HAP-1 (cell line): ENCODE results near the gene MMP15.

Source experiments
- DNase-seq, 2 experiments: peaks; one replicate each; pipeline ENCODE4 v3.0.0-alpha.2; 2016 to 2020; ENCODE audit warnings: low spot score in 2 of 2
- H3K27me3 ChIP-seq: fragments of 250-450 bp; sonication (Bioruptor Pico); 2 replicates; pipeline ENCODE4 v1.5.1; 2020; ENCODE audit warnings: low read depth, mild to moderate bottlenecking, moderate library complexity
- H3K36me3 ChIP-seq: fragments of 250-450 bp; sonication (Bioruptor Pico); replicated peaks from 2 replicates; pipeline ENCODE4 v1.5.1; 2020; ENCODE audit warnings: mild to moderate bottlenecking
- H3K4me1 ChIP-seq: fragments of 250-450 bp; sonication (Bioruptor Pico); 2 replicates; pipeline ENCODE4 v1.5.1; 2020; ENCODE audit warnings: mild to moderate bottlenecking
- H3K4me3 ChIP-seq: fragments of 250-450 bp; sonication (Bioruptor Pico); 2 replicates; pipeline ENCODE4 v1.5.1; 2020; ENCODE audit warnings: mild to moderate bottlenecking, moderate library complexity
- H3K9me3 ChIP-seq: fragments of 250-450 bp; sonication (Bioruptor Pico); 2 replicates; pipeline ENCODE4 v1.5.1; 2020; ENCODE audit warnings: mild to moderate bottlenecking, moderate library complexity
- in situ Hi-C: fragments of 300-500 bp; cut with MboI; formaldehyde crosslinking; loops from 3 replicates; pipeline ENCODE4 v1.14.3; 2020; ENCODE audit warnings: low sequenced_read_pairs, inconsistent platforms, mixed read lengths

The MMP15 gene

GRCh38 chr16:58028541-58029070 is 3.1 kb downstream of the MMP15 start:
- H3K36me3 ChIP-seq = no peaks in the 10 kb centered on the region
- no peak for DNase-seq
- no peaks in the 10 kb centered on the region for H3K27me3 ChIP-seq
- H3K4me3 ChIP-seq = no peak overlapping the region
- peaks cover 3% of the 10 kb centered on the region; the same call in 1 of the 2 replicates for H3K4me1 ChIP-seq
- in situ Hi-C loops = loop anchor here (10.0 kb wide), 1 partner anchor 96 kb away; the partner anchor contains the start of gene CFAP20
- no peaks in the 10 kb centered on the region for H3K9me3 ChIP-seq

- peaks cover 3% of the 10 kb centered on the region; the same call in 1 of the 2 replicates for H3K4me1 ChIP-seq
- no peak for DNase-seq
- no peaks in the 10 kb centered on the region for H3K36me3 ChIP-seq
- no peaks in the 10 kb centered on the region for H3K27me3 ChIP-seq
- no peaks in the 10 kb centered on the region for H3K9me3 ChIP-seq
- no peak overlapping the region for H3K4me3 ChIP-seq
- in situ Hi-C loops = loop anchor here (10.0 kb wide), 1 partner anchor 95 kb away; the partner anchor contains the start of gene CFAP20
Measured at GRCh38 chr16:58029410-58029809, 3.9 kb downstream of the MMP15 start.

- in situ Hi-C loops = no loop called here
- Histone ChIP-seq H3K4me1 (peaks cover under 1% of the 10 kb centered on the region; the same call in 1 of the 2 replicates), H3K36me3 (no peaks in the 10 kb centered on the region), H3K4me3 (no peak overlapping the region), H3K9me3 (no peaks in the 10 kb centered on the region), H3K27me3 (no peaks in the 10 kb centered on the region)
- DNase-seq = no peak
Measured at GRCh38 chr16:58030136-58030840, 4.7 kb downstream of the MMP15 start.

GRCh38 chr16:58031016-58031800 is 5.7 kb downstream of the MMP15 start:
- Histone ChIP-seq H3K9me3 (no peaks in the 10 kb centered on the region), H3K27me3 (no peaks in the 10 kb centered on the region), H3K4me1 (no peaks in the 10 kb centered on the region), H3K4me3 (no peak overlapping the region), H3K36me3 (no peaks in the 10 kb centered on the region)
- DNase-seq = no peak
- in situ Hi-C loops = no loop called here

GRCh38 chr16:58032710-58033293 is 7.2 kb downstream of the MMP15 start:
- no peak for DNase-seq
- Histone ChIP-seq H3K9me3 (no peaks in the 10 kb centered on the region), H3K27me3 (no peaks in the 10 kb centered on the region), H3K36me3 (no peaks in the 10 kb centered on the region), H3K4me3 (no peak overlapping the region), H3K4me1 (no peaks in the 10 kb centered on the region)
- in situ Hi-C loops = no loop called here

- H3K36me3 ChIP-seq = no peaks in the 10 kb centered on the region
- no peaks in the 10 kb centered on the region for H3K9me3 ChIP-seq
- no peaks in the 10 kb centered on the region for H3K27me3 ChIP-seq
- no peaks in the 10 kb centered on the region for H3K4me1 ChIP-seq
- in situ Hi-C loops = no loop called here
- no peak for DNase-seq
- H3K4me3 ChIP-seq = no peak overlapping the region
Measured at GRCh38 chr16:58034128-58034685, 8.7 kb downstream of the MMP15 start.

- no peaks in the 10 kb centered on the region for H3K27me3 ChIP-seq
- H3K36me3 ChIP-seq = no peaks in the 10 kb centered on the region
- no peaks in the 10 kb centered on the region for H3K9me3 ChIP-seq
- H3K4me3 ChIP-seq = no peak overlapping the region
- H3K4me1 ChIP-seq = no peaks in the 10 kb centered on the region
- in situ Hi-C loops = no loop called here
- DNase-seq = no peak
Measured at GRCh38 chr16:58034774-58035173, 9.2 kb downstream of the MMP15 start.

GRCh38 chr16:58035356-58036170 is 10.0 kb downstream of the MMP15 start:
- H3K36me3 ChIP-seq = no peaks in the 10 kb centered on the region
- in situ Hi-C loops = no loop called here
- no peaks in the 10 kb centered on the region for H3K4me1 ChIP-seq
- no peak for DNase-seq
- no peaks in the 10 kb centered on the region for H3K27me3 ChIP-seq
- no peak overlapping the region for H3K4me3 ChIP-seq
- H3K9me3 ChIP-seq = no peaks in the 10 kb centered on the region

GRCh38 chr16:58036943-58037342 is 11.4 kb downstream of the MMP15 start:
- no peaks in the 10 kb centered on the region for H3K4me1 ChIP-seq
- H3K4me3 ChIP-seq = no peak overlapping the region
- H3K9me3 ChIP-seq = no peaks in the 10 kb centered on the region
- no peaks in the 10 kb centered on the region for H3K27me3 ChIP-seq
- H3K36me3 ChIP-seq = no peaks in the 10 kb centered on the region
- in situ Hi-C loops = no loop called here
- no peak for DNase-seq

GRCh38 chr16:58037365-58038057 is 12.0 kb downstream of the MMP15 start:
- no peaks in the 10 kb centered on the region for H3K4me1 ChIP-seq
- in situ Hi-C loops = no loop called here

GRCh38 chr16:58038219-58038641 is 12.7 kb downstream of the MMP15 start:
- no peaks in the 10 kb centered on the region for H3K36me3 ChIP-seq
- in situ Hi-C loops = no loop called here
- DNase-seq = no peak

More at GRCh38 chr16:58037365-58038057, 12.0 kb downstream of the MMP15 start:
- H3K9me3 ChIP-seq = no peaks in the 10 kb centered on the region
- no peak overlapping the region for H3K4me3 ChIP-seq
- DNase-seq = no peak
- H3K36me3 ChIP-seq = no peaks in the 10 kb centered on the region
- no peaks in the 10 kb centered on the region for H3K27me3 ChIP-seq

GRCh38 chr16:58039829-58040495 is 14.4 kb downstream of the MMP15 start:
- no peak overlapping the region for H3K4me3 ChIP-seq
- H3K36me3 ChIP-seq = no peaks in the 10 kb centered on the region
- in situ Hi-C loops = no loop called here
- H3K9me3 ChIP-seq = no peaks in the 10 kb centered on the region
- no peaks in the 10 kb centered on the region for H3K4me1 ChIP-seq
- no peak for DNase-seq
- H3K27me3 ChIP-seq = no peaks in the 10 kb centered on the region

More at GRCh38 chr16:58038219-58038641, 12.7 kb downstream of the MMP15 start:
- Histone ChIP-seq H3K9me3 (no peaks in the 10 kb centered on the region), H3K4me1 (no peaks in the 10 kb centered on the region), H3K27me3 (no peaks in the 10 kb centered on the region), H3K4me3 (no peak overlapping the region)
